C4-2B (cell line): ENCODE results near the gene SOX6.

Experiments
- ZFX ChIP-seq: fragments of 450-650 bp; IDR thresholded peaks from 2 replicates; pipeline ENCODE4 v1.6.1; 2017
- TF ChIP-seq, protein P1 (sequence below): fragments of 450-650 bp; conservative IDR thresholded peaks from 2 replicates; pipeline ENCODE4 v1.5.1; 2017; ENCODE audit warnings: mild to moderate bottlenecking

DNA sequence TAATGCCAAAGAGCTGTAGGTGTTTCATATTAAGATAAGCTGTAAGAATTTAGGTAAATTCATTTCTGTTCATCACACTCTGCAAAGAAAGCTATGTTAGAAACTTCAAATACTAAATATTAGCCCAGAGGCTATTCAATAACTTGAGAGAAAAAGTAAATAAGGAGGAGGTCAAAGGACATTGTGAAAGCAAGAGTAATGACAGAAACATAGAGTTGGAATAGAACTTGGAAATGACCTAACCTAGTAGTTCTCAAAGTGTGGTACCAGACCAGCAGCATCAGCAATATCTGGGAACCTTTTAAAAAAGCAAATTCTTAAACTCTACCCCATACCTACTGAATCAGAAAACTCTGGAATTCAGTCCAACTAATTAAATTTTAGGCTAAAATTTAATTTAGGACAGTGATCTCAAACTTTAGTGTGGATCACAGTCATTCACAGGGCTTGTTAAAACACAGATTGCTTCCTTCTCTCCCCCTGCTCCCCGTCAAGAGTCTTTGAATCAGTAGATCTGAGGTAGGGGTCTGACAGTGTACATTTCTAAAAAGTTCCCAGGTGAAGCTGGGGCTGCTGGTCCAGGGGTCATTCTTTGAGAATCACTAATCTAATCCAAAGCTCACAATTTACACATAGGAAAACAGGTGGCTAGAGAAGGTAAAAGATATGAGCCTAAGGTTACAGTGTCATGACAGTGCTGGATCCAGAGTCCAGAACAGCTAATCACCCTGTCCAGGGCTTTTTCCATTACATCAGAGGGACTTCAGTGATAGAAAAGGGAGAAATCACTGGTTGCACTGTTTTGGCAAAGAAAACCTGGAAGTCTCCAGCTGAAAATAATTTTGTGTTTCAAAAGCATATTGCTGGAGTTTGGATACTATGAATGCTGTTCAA lies 241.1 kb downstream of the SOX6 start:
- TF ChIP-seq, protein P1, sequence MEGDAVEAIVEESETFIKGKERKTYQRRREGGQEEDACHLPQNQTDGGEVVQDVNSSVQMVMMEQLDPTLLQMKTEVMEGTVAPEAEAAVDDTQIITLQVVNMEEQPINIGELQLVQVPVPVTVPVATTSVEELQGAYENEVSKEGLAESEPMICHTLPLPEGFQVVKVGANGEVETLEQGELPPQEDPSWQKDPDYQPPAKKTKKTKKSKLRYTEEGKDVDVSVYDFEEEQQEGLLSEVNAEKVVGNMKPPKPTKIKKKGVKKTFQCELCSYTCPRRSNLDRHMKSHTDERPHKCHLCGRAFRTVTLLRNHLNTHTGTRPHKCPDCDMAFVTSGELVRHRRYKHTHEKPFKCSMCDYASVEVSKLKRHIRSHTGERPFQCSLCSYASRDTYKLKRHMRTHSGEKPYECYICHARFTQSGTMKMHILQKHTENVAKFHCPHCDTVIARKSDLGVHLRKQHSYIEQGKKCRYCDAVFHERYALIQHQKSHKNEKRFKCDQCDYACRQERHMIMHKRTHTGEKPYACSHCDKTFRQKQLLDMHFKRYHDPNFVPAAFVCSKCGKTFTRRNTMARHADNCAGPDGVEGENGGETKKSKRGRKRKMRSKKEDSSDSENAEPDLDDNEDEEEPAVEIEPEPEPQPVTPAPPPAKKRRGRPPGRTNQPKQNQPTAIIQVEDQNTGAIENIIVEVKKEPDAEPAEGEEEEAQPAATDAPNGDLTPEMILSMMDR: no peak
- no peak for TF ChIP-seq ZFX
